Psoas muscle (tissue), 8 donors: ENCODE data around the gene STARD9. TPM values are rescaled to one million over a fixed set of nuclear protein-coding genes. Genes with fewer than 3 reads are reported as not detected.

Source experiments
- ATAC-seq, 4 donors: fragments of 200-7000 bp; cut with Tn5 transposase; one replicate each; pipeline ENCODE4 v1.9.1; 2020; ENCODE audit warnings: moderate library complexity in 3 of 4, mild to moderate bottlenecking in 2 of 4
- DNase-seq, 2 donors: peaks; one replicate each; pipeline ENCODE4 v3.0.0-alpha.2; 2020
- H3K27ac ChIP-seq: fragments of 200-600 bp; one replicate; pipeline ENCODE4 v1.8.0; 2022
- H3K27me3 ChIP-seq, 3 donors: fragments of 200-600 bp in 1 of 3; one replicate each; pipeline versions ENCODE4 v1.6.1 to v1.8.0; 2013 to 2022; ENCODE audit warnings: low read length in 2 of 3, mild to moderate bottlenecking in 2 of 3, moderate library complexity in 1 of 3; ENCODE audit not compliant: insufficient read depth in 3 of 3
- H3K36me3 ChIP-seq, 2 donors: fragments of 200-600 bp in 1 of 2; one replicate each; pipeline versions ENCODE4 v1.6.1 to v1.8.0; 2013 to 2022; ENCODE audit warnings: low read depth in 1 of 2, mild to moderate bottlenecking in 1 of 2, moderate library complexity in 1 of 2; ENCODE audit not compliant: insufficient read depth in 1 of 2
- H3K4me1 ChIP-seq: fragments of 200-600 bp; one replicate; pipeline ENCODE4 v1.8.0; 2022
- H3K4me3 ChIP-seq: fragments of 200-600 bp; one replicate; pipeline ENCODE4 v1.8.0; 2022; ENCODE audit warnings: mild to moderate bottlenecking
- H3K9me3 ChIP-seq: fragments of 200-600 bp; one replicate; pipeline ENCODE4 v1.8.0; 2022
- CTCF ChIP-seq: fragments of 200-600 bp; IDR thresholded peaks from one replicate; pipeline ENCODE4 v1.8.0; 2022; ENCODE audit warnings: antibody characterized with exemption
- WGBS, 3 donors: extraction: QIAGEN DNeasy Blood & Tissue Kit; methylation state at CpG; one replicate each; pipeline versions ENCODE4 v1.1.6 to v1.1.7; 2013; 5-methylcytosine and 5-hydroxymethylcytosine counted together
- intact Hi-C, 2 donors: fragments of 100-400 bp; cut with DNase I; formaldehyde crosslinking; loops; one replicate each; pipeline versions ENCODE4 v1.11.0 to v1.14.2; 2022
- polyA plus RNA-seq, 3 donors: library from polyadenylated mRNA; stranded (reverse); fragments of 200-250 nt; gene quantifications; one replicate each; pipeline ENCODE4 v1.2.3, GENCODE V29; 2013
- total RNA-seq, 4 donors: library from RNA; stranded (reverse); fragmentation: NEBNext Ultra II Directional in 2 of 4; extraction: Animal tissue kit (Norgen Biotek cat#: 25700) in 2 of 4; gene quantifications; one replicate each; pipeline versions ENCODE4 v1.2.1 to v1.2.4, GENCODE V29; 2021 to 2023
- donor health status: healthy with polysubstance abuse.
- donor health status: DM: no; HTN: no; CAD: no; lungs with moderate emphysema.
- donor health status: Bipolar disorder and iron deficiency.
- donor health status: healthy.
- donor health status: DM: yes; HTN: yes; CAD: no.
- donor health status: DM: no; HTN: no; CAD: no.
- donor health status: DM: no; HTN: no; CAD: no.
- donor health status: DM: yes; HTN: yes; CAD: no.

The STARD9 gene
- total and polyA plus RNA-seq, 7 donors: 0.65 to 4.1 (median 1.7) TPM

DNA sequence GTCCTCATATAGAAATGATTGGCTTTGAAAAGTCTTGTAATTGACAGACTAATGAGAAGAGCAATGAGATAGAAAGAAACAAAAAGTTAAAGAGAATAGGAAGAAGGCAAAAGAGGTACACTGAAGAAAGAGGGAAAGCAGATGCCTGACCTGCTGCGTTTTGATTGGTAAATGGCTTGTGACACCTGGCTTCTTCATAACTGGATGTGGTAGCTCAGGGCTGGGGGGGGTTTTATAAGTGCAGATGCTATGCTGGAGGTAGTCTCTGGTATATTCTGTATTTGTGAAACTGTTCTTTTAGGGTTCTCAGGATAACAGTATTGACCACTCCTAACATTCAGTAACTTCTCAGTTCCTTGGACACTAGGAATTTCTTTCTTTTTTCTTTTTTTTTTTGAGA is 1.4 kb downstream of the STARD9 start:
- H3K4me1 ChIP-seq: peaks cover 9% of the 10 kb centered on the region
- no peak for TF ChIP-seq CTCF

GRCh38 chr15:42577514-42578031 is 2.2 kb downstream of the STARD9 start:
- intact Hi-C loops: no loop called here
- WGBS, 3 donors: 13 to 53% (median 18%) methylated on average over 1 of the region's 1 CpG
- Histone ChIP-seq H3K36me3 (no peaks in the 10 kb centered on the region), H3K27ac (peak overlapping the region; percentile 51), H3K4me3 (peak overlapping the region; percentile 90), H3K4me1 (peaks cover 13% of the 10 kb centered on the region), H3K27me3 (peaks cover 0 to 5% (median 0%) of the 10 kb centered on the region in 3 donors), H3K9me3 (no peaks in the 10 kb centered on the region)
- no peak for TF ChIP-seq CTCF
- DNase-seq: no peak
- no peak for ATAC-seq

More for the DNA sequence above, 1.4 kb downstream of the STARD9 start:
- DNase-seq: no peak
- Histone ChIP-seq H3K36me3 (no peaks in the 10 kb centered on the region), H3K4me3 (peak overlapping the region; percentile 90), H3K27ac (peak overlapping the region; percentile 51), H3K27me3 (peaks cover 0 to 5% (median 0%) of the 10 kb centered on the region in 3 donors), H3K9me3 (no peaks in the 10 kb centered on the region)
- ATAC-seq: no peak
- intact Hi-C loops: no loop called here
- 64 to 76% (median 74%) methylated on average over 1 of the region's 1 CpG for WGBS, 3 donors

DNA sequence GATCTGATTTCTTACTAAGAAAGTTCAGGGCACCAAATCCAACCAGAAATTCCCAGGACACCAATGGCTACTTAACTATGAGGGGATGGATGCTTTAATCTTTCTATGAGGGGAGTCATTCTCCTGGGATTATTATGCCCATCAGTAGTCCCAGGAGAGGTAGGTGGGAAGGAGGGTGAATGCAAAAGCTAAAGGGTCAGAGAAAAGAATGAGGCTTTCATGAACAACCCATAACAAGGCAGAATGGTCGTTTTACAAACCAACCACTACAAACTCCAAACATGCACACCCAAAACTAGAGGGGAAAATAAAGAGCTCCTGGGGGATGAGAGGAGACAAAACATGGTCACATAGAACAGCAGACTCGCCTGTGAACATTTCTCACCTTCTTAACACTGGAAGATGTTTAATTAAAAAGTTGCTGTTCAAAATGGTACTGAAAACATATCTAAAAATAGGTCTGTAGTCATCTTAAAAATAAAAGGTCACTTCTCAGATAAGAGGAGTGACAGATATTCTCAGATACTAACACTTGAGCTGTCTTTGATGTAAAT is 3.7 kb downstream of the STARD9 start:
- no peak overlapping the region for H3K27ac ChIP-seq
- peaks cover 13% of the 10 kb centered on the region for H3K4me1 ChIP-seq
- ATAC-seq (no peak), DNase-seq (no peak)
- WGBS, 3 donors: 78 to 88% (median 87%) methylated on average over 2 of the region's 2 CpGs
- H3K36me3 ChIP-seq: no peaks in the 10 kb centered on the region
- intact Hi-C loops: no loop called here
- no peaks in the 10 kb centered on the region for H3K9me3 ChIP-seq
- TF ChIP-seq CTCF: no peak
- no peak overlapping the region for H3K4me3 ChIP-seq
- H3K27me3 ChIP-seq: peaks cover 0 to 5% (median 0%) of the 10 kb centered on the region in 3 donors

DNA sequence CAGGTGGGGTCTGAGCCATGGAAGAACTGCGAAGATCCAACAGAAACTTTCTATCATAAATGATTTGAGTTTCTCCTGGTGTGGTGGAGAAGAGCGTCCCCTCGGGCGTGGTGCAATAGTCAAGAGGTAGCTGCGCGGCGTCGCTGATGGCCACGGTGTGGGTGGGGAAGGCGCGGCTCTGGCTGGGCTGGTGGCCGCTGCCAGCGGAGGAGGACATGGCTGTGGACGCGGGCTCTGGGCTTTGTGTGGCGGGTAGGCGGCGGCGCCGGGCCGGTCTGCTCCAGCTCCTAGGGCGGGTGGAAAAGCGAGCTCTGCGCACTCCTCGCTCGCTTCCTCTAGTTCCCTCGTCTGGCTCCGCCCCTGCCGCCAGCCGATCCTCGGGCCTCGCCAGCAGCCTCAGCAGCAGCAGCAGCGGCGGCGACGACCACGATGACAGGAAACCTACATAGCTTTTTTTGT is 5.9 kb downstream of the STARD9 start:
- DNase-seq (peak; percentile 86 to 90), ATAC-seq (peak; percentile 86 to 93 (median 91))
- Histone ChIP-seq H3K9me3 (no peaks in the 10 kb centered on the region), H3K4me1 (peaks cover 13% of the 10 kb centered on the region), H3K4me3 (peak overlapping the region; percentile 64), H3K27ac (peak overlapping the region; percentile 28), H3K27me3 (peaks cover 0 to 5% (median 0%) of the 10 kb centered on the region in 3 donors), H3K36me3 (peaks cover 0 to 7% of the 10 kb centered on the region in 2 donors)
- intact Hi-C loops: loop anchor here in 1 of 2 donors (5.0 kb wide), 1 partner anchor 71 kb away; no protein-coding TSS in a partner anchor
- WGBS, 3 donors: 1 to 2% (median 2%) methylated on average over 34 to 37 of the region's 37 CpGs
- TF ChIP-seq CTCF: no peak
